K562 (cell line): ENCODE data around the gene CSF1R.

Experiments used
- EP400 ChIP-seq: fragments of 450-650 bp; IDR thresholded peaks from 2 replicates; pipeline ENCODE4 v1.6.1; 2017; ENCODE audit warnings: antibody characterized with exemption, mild to moderate bottlenecking, moderate library complexity
- MTF1 ChIP-seq: fragments of 250-450 bp; sonication (Bioruptor Pico); IDR thresholded peaks from 2 replicates; pipeline ENCODE4 v1.9.0; 2021; ENCODE audit warnings: moderate library complexity, mild to moderate bottlenecking, inconsistent platforms, borderline replicate concordance
- NBN ChIP-seq: fragments of 450-650 bp; IDR thresholded peaks from 2 replicates; pipeline ENCODE4 v1.6.1; 2016; ENCODE audit warnings: low read depth, mild to moderate bottlenecking
- NCOA1 ChIP-seq: fragments of 450-650 bp; IDR thresholded peaks from 2 replicates; pipeline ENCODE4 v1.6.1; 2016; ENCODE audit warnings: low read depth
- NR2C2 ChIP-seq, 2 experiments: fragments of 200-800 bp in 1 of 2; sonication (Bioruptor generic) in 1 of 2; sonication (generic) in 1 of 2; formaldehyde crosslinking in 1 of 2; IDR thresholded peaks; 2 replicates each; pipeline versions ENCODE4 v1.6.1 to v1.8.0; 2016 to 2022; ENCODE audit warnings: mild to moderate bottlenecking in 1 of 2, missing compliant biosample characterization in 1 of 2, missing genetic modification characterization in 1 of 2, missing genetic modification reagents in 1 of 2
- RFX5 ChIP-seq: IDR thresholded peaks from 2 replicates; pipeline ENCODE4 v1.6.1; 2011; ENCODE audit warnings: low read depth, mild to moderate bottlenecking, improper control_type of control experiment, low read length
- SMC3 ChIP-seq: conservative IDR thresholded peaks from 2 replicates; pipeline ENCODE4 v1.6.1; 2011; ENCODE audit warnings: low read depth, low read length, improper control_type of control experiment; ENCODE audit not compliant: insufficient read depth
- STAT5B ChIP-seq: fragments of 250-450 bp; sonication (Bioruptor Pico); IDR thresholded peaks from 2 replicates; pipeline ENCODE4 v1.8.0; 2021; ENCODE audit warnings: mild to moderate bottlenecking, inconsistent platforms
- ZC3H11A ChIP-seq: IDR thresholded peaks from 2 replicates; pipeline ENCODE4 v1.6.1; 2012; ENCODE audit warnings: low read depth, low read length, improper control_type of control experiment
- TF ChIP-seq, protein P1 (sequence below), 2 experiments: fragments of 450-650 bp in 1 of 2; sonication (generic) in 1 of 2; formaldehyde crosslinking; conservative IDR thresholded peaks; 2 replicates each; pipeline versions ENCODE4 v1.4.0 to v1.8.1; 2020 to 2022; ENCODE audit warnings: mild to moderate bottlenecking in 1 of 2, missing genetic modification reagents in 1 of 2
- TF ChIP-seq, protein P2 (sequence below): sonication (generic); formaldehyde crosslinking; IDR thresholded peaks from 2 replicates; pipeline ENCODE4 v1.8.0; 2023; ENCODE audit warnings: mild to moderate bottlenecking, missing genetic modification reagents
- TF ChIP-seq, protein P3 (sequence below), 3 experiments: IDR thresholded peaks in 2 of 3; conservative IDR thresholded peaks in 1 of 3; 2 replicates each; pipeline ENCODE4 v1.5.1; 2011 to 2012; ENCODE audit warnings: low read length in 3 of 3, mild to moderate bottlenecking in 3 of 3, control low read depth in 2 of 3, improper control_type of control experiment in 1 of 3, inconsistent platforms in 1 of 3, low read depth in 1 of 3, mixed read lengths in 1 of 3, moderate library complexity in 1 of 3; ENCODE audit not compliant: insufficient read depth in 2 of 3
- TF ChIP-seq, protein P4 (sequence below): fragments of 450-650 bp; IDR thresholded peaks from 2 replicates; pipeline ENCODE4 v1.6.1; 2016; ENCODE audit warnings: missing biosample characterization, missing genetic modification characterization

DNA sequence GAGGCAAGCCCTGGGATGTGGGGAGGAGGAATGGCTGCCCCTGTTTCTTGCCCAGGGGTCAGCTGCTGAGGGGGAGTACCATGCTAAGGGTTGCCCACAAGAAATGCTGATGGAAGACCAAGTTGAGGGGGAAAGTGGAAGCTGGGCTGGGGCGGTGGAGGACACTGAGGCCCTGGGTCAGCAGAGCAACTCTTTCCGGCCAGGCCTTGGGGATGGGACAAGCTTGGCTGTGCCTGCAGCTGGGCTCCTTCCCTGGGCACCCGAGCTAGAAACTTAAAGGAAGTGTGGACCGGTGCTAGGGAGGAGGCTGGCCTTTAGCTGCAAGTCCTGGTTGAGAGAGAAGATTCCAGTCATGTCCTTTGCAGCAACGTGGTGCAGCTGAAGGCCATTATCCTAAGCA, 22.7 kb downstream of the CSF1R start:
- TF ChIP-seq, protein P1, sequence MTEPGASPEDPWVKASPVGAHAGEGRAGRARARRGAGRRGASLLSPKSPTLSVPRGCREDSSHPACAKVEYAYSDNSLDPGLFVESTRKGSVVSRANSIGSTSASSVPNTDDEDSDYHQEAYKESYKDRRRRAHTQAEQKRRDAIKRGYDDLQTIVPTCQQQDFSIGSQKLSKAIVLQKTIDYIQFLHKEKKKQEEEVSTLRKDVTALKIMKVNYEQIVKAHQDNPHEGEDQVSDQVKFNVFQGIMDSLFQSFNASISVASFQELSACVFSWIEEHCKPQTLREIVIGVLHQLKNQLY (CRISPR knock-in tag; conservative IDR thresholded peaks at IDR 0.05) = no peak
- TF ChIP-seq, protein P2, sequence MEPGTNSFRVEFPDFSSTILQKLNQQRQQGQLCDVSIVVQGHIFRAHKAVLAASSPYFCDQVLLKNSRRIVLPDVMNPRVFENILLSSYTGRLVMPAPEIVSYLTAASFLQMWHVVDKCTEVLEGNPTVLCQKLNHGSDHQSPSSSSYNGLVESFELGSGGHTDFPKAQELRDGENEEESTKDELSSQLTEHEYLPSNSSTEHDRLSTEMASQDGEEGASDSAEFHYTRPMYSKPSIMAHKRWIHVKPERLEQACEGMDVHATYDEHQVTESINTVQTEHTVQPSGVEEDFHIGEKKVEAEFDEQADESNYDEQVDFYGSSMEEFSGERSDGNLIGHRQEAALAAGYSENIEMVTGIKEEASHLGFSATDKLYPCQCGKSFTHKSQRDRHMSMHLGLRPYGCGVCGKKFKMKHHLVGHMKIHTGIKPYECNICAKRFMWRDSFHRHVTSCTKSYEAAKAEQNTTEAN (CRISPR knock-in tag) = no peak
- TF ChIP-seq MTF1 (CRISPR knock-in tag) (no peak), RFX5 (no peak), SMC3 (no peak), NCOA1 (no peak), NR2C2 (CRISPR knock-in tag; IDR thresholded peaks at IDR 0.05) (no peak), NR2C2 (tag; IDR thresholded peaks at IDR 0.05) (no peak), NBN (no peak), STAT5B (CRISPR knock-in tag) (no peak), ZC3H11A (no peak), EP400 (no peak)
- TF ChIP-seq, protein P3, sequence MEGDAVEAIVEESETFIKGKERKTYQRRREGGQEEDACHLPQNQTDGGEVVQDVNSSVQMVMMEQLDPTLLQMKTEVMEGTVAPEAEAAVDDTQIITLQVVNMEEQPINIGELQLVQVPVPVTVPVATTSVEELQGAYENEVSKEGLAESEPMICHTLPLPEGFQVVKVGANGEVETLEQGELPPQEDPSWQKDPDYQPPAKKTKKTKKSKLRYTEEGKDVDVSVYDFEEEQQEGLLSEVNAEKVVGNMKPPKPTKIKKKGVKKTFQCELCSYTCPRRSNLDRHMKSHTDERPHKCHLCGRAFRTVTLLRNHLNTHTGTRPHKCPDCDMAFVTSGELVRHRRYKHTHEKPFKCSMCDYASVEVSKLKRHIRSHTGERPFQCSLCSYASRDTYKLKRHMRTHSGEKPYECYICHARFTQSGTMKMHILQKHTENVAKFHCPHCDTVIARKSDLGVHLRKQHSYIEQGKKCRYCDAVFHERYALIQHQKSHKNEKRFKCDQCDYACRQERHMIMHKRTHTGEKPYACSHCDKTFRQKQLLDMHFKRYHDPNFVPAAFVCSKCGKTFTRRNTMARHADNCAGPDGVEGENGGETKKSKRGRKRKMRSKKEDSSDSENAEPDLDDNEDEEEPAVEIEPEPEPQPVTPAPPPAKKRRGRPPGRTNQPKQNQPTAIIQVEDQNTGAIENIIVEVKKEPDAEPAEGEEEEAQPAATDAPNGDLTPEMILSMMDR (IDR thresholded peaks at IDR 0.05 in 2 of 3, conservative IDR thresholded peaks at IDR 0.05 in 1 of 3; ENCODE audit: insufficient read depth in 2 of 3, low read depth in 1 of 3, low read length in 3 of 3) = no peak
- TF ChIP-seq, protein P4, sequence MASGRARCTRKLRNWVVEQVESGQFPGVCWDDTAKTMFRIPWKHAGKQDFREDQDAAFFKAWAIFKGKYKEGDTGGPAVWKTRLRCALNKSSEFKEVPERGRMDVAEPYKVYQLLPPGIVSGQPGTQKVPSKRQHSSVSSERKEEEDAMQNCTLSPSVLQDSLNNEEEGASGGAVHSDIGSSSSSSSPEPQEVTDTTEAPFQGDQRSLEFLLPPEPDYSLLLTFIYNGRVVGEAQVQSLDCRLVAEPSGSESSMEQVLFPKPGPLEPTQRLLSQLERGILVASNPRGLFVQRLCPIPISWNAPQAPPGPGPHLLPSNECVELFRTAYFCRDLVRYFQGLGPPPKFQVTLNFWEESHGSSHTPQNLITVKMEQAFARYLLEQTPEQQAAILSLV (tag) = no peak
